Measurements from ENCODE around the gene COX14.

The COX14 gene

DNA sequence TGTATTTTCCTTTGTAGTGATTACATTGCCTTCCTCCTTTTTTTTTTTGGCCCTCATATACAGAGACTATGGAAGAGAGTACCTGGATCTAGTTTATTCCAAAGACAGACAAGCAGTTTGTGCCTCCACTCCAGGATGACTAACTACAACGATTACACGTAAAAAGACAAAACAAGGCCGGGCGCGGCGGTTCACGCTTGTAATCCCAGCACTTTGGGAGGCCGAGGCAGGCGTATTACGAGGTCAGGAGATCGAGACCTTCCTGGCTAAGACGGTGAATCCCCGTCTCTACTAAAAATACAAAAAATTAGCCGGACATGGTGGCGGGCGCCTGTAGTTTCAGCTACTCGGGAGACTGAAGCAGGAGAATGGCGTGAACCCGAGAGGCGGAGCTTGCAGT lies 52.9 kb downstream of the COX14 start:
- Histone ChIP-seq H3K4me1 (ENCODE audit: insufficient read depth, low read length, poor library complexity, severe bottlenecking) (peaks cover 49% of the 10 kb centered on the region), H3K9ac (ENCODE audit: low read depth, low read length, poor library complexity, severe bottlenecking) (peak overlapping the region; percentile 95), H3K36me3 (ENCODE audit: insufficient read depth, low read length) (no peaks in the 10 kb centered on the region), H3K4me2 (ENCODE audit: low read depth, low read length, poor library complexity, severe bottlenecking) (peak overlapping the region; percentile 83), H2AFZ (ENCODE audit: low read length) (no peak overlapping the region), H3K27me3 (ENCODE audit: insufficient read depth, low read length, poor library complexity, severe bottlenecking) (no peaks in the 10 kb centered on the region), H3F3A (ENCODE audit: low read depth) (0 out of 2 replicates have a peak, but pooled peaks cover 2% of the 10 kb centered on the region), H3K4me3 (ENCODE audit: low read length, poor library complexity, severe bottlenecking) (peak overlapping the region; percentile 95), H3K79me2 (ENCODE audit: insufficient read depth, low read length) (peaks cover 67% of the 10 kb centered on the region), H3K9me2 (replicated peaks; ENCODE audit: low read depth, low read length) (no peaks in the 10 kb centered on the region), H4K20me1 (ENCODE audit: insufficient read depth, low read length, poor library complexity, severe bottlenecking) (peaks cover 18% of the 10 kb centered on the region), H3K9me3 (ENCODE audit: insufficient read depth, low read depth, low read length) (no peaks in the 10 kb centered on the region)
- TF ChIP-seq EZH2phosphoT487 (IDR thresholded peaks at IDR 0.05; ENCODE audit: borderline replicate concordance): no peak
- TF ChIP-seq, protein P1, sequence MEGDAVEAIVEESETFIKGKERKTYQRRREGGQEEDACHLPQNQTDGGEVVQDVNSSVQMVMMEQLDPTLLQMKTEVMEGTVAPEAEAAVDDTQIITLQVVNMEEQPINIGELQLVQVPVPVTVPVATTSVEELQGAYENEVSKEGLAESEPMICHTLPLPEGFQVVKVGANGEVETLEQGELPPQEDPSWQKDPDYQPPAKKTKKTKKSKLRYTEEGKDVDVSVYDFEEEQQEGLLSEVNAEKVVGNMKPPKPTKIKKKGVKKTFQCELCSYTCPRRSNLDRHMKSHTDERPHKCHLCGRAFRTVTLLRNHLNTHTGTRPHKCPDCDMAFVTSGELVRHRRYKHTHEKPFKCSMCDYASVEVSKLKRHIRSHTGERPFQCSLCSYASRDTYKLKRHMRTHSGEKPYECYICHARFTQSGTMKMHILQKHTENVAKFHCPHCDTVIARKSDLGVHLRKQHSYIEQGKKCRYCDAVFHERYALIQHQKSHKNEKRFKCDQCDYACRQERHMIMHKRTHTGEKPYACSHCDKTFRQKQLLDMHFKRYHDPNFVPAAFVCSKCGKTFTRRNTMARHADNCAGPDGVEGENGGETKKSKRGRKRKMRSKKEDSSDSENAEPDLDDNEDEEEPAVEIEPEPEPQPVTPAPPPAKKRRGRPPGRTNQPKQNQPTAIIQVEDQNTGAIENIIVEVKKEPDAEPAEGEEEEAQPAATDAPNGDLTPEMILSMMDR (conservative IDR thresholded peaks at IDR 0.05; ENCODE audit: low read length): no peak

DNA sequence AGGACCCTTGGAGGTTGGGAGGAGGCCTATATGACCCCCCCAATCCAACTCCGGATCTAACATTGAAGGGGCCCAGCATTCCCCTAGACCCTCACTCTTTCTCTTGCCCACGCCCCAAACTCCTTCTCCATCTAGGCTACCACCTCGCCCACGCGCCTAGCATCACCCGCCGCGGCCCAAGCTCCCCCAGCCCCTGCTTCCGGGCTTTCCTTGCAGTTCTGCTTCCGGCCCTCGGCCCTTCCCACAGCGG lies 54.7 kb downstream of the COX14 start:
- peaks cover 8% of the 10 kb centered on the region for H4K20me1 ChIP-seq (ENCODE audit: insufficient read depth, low read length, poor library complexity, severe bottlenecking)
- TF ChIP-seq, protein P1 (conservative IDR thresholded peaks at IDR 0.05; ENCODE audit: low read length): no peak
- TF ChIP-seq EZH2phosphoT487 (IDR thresholded peaks at IDR 0.05; ENCODE audit: borderline replicate concordance): no peak
- H3K4me1 ChIP-seq (ENCODE audit: insufficient read depth, low read length, poor library complexity, severe bottlenecking): peaks cover 43% of the 10 kb centered on the region
- H3K9me3 ChIP-seq (ENCODE audit: insufficient read depth, low read depth, low read length): no peaks in the 10 kb centered on the region
- 0 out of 2 replicates have a peak, but pooled peaks cover 2% of the 10 kb centered on the region for H3F3A ChIP-seq (ENCODE audit: low read depth)
- peaks cover 52% of the 10 kb centered on the region for H3K79me2 ChIP-seq (ENCODE audit: insufficient read depth, low read length)
- no peaks in the 10 kb centered on the region for H3K36me3 ChIP-seq (ENCODE audit: insufficient read depth, low read length)
- peak overlapping the region; percentile 95 for H3K9ac ChIP-seq (ENCODE audit: low read depth, low read length, poor library complexity, severe bottlenecking)
- H3K4me3 ChIP-seq (ENCODE audit: low read length, poor library complexity, severe bottlenecking): peak overlapping the region; percentile 95
- H3K27me3 ChIP-seq (ENCODE audit: insufficient read depth, low read length, poor library complexity, severe bottlenecking): no peaks in the 10 kb centered on the region
- H3K9me2 ChIP-seq (replicated peaks; ENCODE audit: low read depth, low read length): no peaks in the 10 kb centered on the region
- H3K4me2 ChIP-seq (ENCODE audit: low read depth, low read length, poor library complexity, severe bottlenecking): peak overlapping the region; percentile 83
- peak overlapping the region; percentile 88 for H2AFZ ChIP-seq (ENCODE audit: low read length)

DNA sequence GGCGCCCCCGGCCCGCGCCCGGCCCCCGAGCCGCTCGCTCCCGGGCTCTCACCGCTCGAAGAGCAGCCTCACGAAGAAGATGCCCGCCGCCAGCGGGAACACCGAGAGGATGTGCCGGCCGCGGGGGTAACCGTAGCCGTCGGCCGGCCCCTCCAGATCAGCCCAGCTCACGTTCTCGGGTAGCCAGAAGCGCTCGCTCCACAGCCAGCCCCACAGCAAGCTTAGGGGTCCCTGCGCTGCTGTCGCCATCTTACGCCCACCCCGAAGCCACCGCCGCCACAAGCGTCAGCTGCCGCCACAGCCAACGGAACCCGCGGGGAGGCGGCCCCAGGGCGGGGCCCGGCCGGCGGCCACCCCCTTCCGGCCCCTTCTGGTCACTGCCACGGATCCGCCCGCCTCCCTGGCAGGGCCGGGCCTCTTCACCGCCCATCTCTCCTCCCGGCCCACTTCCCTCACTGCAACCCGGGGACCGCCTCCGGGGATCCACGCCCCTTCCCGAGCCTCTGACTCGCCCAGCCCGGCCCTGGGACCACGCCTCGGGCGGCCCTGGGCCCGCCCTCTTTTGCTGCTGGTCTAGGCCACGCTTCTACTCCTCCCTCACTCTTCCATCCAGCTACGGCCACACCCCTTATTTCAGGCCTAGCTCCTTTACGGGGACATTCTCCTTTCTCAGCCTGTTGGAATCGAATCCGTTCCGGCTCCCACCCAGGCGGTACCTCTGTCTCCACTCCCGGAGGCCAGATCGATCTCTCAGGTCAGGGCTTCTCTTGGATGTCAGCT lies 55.2 kb downstream of the COX14 start, which contains the start of gene CERS5:
Gene CERS5 (minus strand): TSS at position 321 of the 780 bp plus-strand sequence. CDS start 72 bp downstream, at position 249.
- Histone ChIP-seq H3F3A (ENCODE audit: low read depth) (0 out of 2 replicates have a peak, but pooled peaks cover 2% of the 10 kb centered on the region), H3K4me3 (ENCODE audit: low read length, poor library complexity, severe bottlenecking) (peak within 1 kb of the TSS; percentile 95), H3K9me3 (ENCODE audit: insufficient read depth, low read depth, low read length) (no peaks in the 10 kb centered on the region), H3K4me2 (ENCODE audit: low read depth, low read length, poor library complexity, severe bottlenecking) (peak within 1 kb of the TSS; percentile 83), H3K9me2 (replicated peaks; ENCODE audit: low read depth, low read length) (no peaks in the 10 kb centered on the region), H3K4me1 (ENCODE audit: insufficient read depth, low read length, poor library complexity, severe bottlenecking) (peaks cover 40% of the 10 kb centered on the region), H4K20me1 (ENCODE audit: insufficient read depth, low read length, poor library complexity, severe bottlenecking) (peaks cover 5% of the 10 kb centered on the region), H3K27me3 (ENCODE audit: insufficient read depth, low read length, poor library complexity, severe bottlenecking) (no peaks in the 10 kb centered on the region), H2AFZ (ENCODE audit: low read length) (peak within 1 kb of the TSS; percentile 88), H3K9ac (ENCODE audit: low read depth, low read length, poor library complexity, severe bottlenecking) (peak within 1 kb of the TSS; percentile 95), H3K36me3 (ENCODE audit: insufficient read depth, low read length) (no peaks in the 10 kb centered on the region), H3K79me2 (ENCODE audit: insufficient read depth, low read length) (peaks cover 47% of the 10 kb centered on the region)
- TF ChIP-seq EZH2phosphoT487 (IDR thresholded peaks at IDR 0.05; ENCODE audit: borderline replicate concordance): no peak
- TF ChIP-seq, protein P1 (conservative IDR thresholded peaks at IDR 0.05; ENCODE audit: low read length): no peak
